Measurements from ENCODE around the gene NT5DC1. TPM values are rescaled to one million over a fixed set of nuclear protein-coding genes. Genes with fewer than 3 reads are reported as not detected.

The NT5DC1 gene
- polyA plus RNA-seq, 5 donors = 34.9 to 60.1 (median 53.5) TPM

Other genes starting within 250 kb of the NT5DC1 start
- gene FRK, start 40.0 kb upstream of the NT5DC1 start, polyA plus RNA-seq (ENCODE audit: insufficient read depth in 1 of 5, insufficient read length in 5 of 5, low replicate concordance in 1 of 5) = 1 to 10 TPM; 2.4 to 4.8 (median 4.4) TPM
- gene COL10A1, start 25.3 kb downstream of the NT5DC1 start, polyA plus RNA-seq (ENCODE audit: insufficient read depth in 1 of 5, insufficient read length in 5 of 5, low replicate concordance in 1 of 5) = under 1 TPM; 0.14 to 0.47 (median 0.24) TPM
- 10 to 100 TPM; 40.7 to 56.4 (median 47.4) TPM for gene TSPYL4, start 153.2 kb downstream of the NT5DC1 start, polyA plus RNA-seq (ENCODE audit: insufficient read depth in 1 of 5, insufficient read length in 5 of 5, low replicate concordance in 1 of 5)
- 10 to 100 TPM; 68.1 to 89.2 (median 79.0) TPM for gene TSPYL1, start 179.1 kb downstream of the NT5DC1 start, polyA plus RNA-seq (ENCODE audit: insufficient read depth in 1 of 5, insufficient read length in 5 of 5, low replicate concordance in 1 of 5)